Natural killer cell (primary cell): ENCODE measurements around the gene C21orf91. TPM values are rescaled to one million over a fixed set of nuclear protein-coding genes. Genes with fewer than 3 reads are reported as not detected.

Experiments
- ATAC-seq, 3 donors: fragments of 150-1000 bp in 2 of 3; fragments of 200-7000 bp in 1 of 3; cut with Tn5 transposase; 1 replicate in 1 of 3; 2 replicates in 2 of 3; pipeline ENCODE4 v1.10.0; 2021; ENCODE audit warnings: mild to moderate bottlenecking in 2 of 3, moderate library complexity in 2 of 3
- DNase-seq, 2 donors: peaks; one replicate each; pipeline versions ENCODE4 v3.0.0 to v3.0.0-alpha.2; 2013 to 2021; ENCODE audit warnings: mixed read lengths in 1 of 2
- H3K27ac ChIP-seq: one replicate; pipeline ENCODE4 v1.5.1; 2013; ENCODE audit warnings: mild to moderate bottlenecking, low read length
- H3K27me3 ChIP-seq: one replicate; pipeline ENCODE4 v1.6.1; 2013; ENCODE audit warnings: low read length; ENCODE audit not compliant: control insufficient read depth, insufficient read depth
- H3K36me3 ChIP-seq: one replicate; pipeline ENCODE4 v1.6.1; 2013; ENCODE audit warnings: low read length; ENCODE audit not compliant: control insufficient read depth, insufficient read depth
- H3K4me1 ChIP-seq: one replicate; pipeline ENCODE4 v1.6.1; 2013; ENCODE audit warnings: low read length; ENCODE audit not compliant: control insufficient read depth, insufficient read depth
- H3K4me3 ChIP-seq: one replicate; pipeline ENCODE4 v1.5.1; 2013; ENCODE audit warnings: low read length
- H3K9me3 ChIP-seq: one replicate; pipeline ENCODE4 v1.6.1; 2013; ENCODE audit warnings: low read length; ENCODE audit not compliant: control insufficient read depth, insufficient read depth
- H3K27ac Mint-ChIP-seq, 2 donors: one replicate each; pipeline ENCODE4 v1.8.0; 2022; ENCODE audit warnings: mild to moderate bottlenecking in 2 of 2, mixed read lengths in 2 of 2, moderate library complexity in 1 of 2
- H3K27me3 Mint-ChIP-seq, 2 donors: one replicate each; pipeline ENCODE4 v1.8.0; 2022; ENCODE audit warnings: low read depth in 2 of 2, mixed read lengths in 2 of 2
- H3K36me3 Mint-ChIP-seq: one replicate; pipeline ENCODE4 v1.8.0; 2022; ENCODE audit warnings: mixed read lengths
- H3K4me1 Mint-ChIP-seq, 2 donors: one replicate each; pipeline ENCODE4 v1.8.0; 2022; ENCODE audit warnings: mixed read lengths in 2 of 2
- H3K4me3 Mint-ChIP-seq: one replicate; pipeline ENCODE4 v1.8.0; 2022; ENCODE audit warnings: mild to moderate bottlenecking, moderate library complexity, mixed read lengths
- H3K9me3 Mint-ChIP-seq, 2 donors: one replicate each; pipeline ENCODE4 v1.8.0; 2022; ENCODE audit warnings: mixed read lengths in 2 of 2
- CTCF ChIP-seq: fragments of 200-600 bp; IDR thresholded peaks from one replicate; pipeline ENCODE4 v1.8.0; 2022; ENCODE audit warnings: antibody characterized with exemption
- WGBS: methylation state at CpG from one replicate; pipeline ENCODE4 v1.1.7; 2013; ENCODE audit warnings: missing lambda C conversion rate; ENCODE audit not compliant: insufficient coverage; 5-methylcytosine and 5-hydroxymethylcytosine counted together
- intact Hi-C: fragments of 100-400 bp; cut with micrococcal nuclease; formaldehyde crosslinking; loops from one replicate; pipeline ENCODE4 v1.14.2; 2022
- total RNA-seq, 4 donors: library from RNA; stranded (reverse); fragments of 120-200 nt in 1 of 4; gene quantifications; one replicate each; pipeline versions ENCODE4 v1.2.3 to v1.2.4, GENCODE V29; 2013 to 2022

The C21orf91 gene
- total RNA-seq, 3 donors from 2014 or later (not counting 1 experiment from before 2014, with no cell fraction given): 40.9 to 59.4 (median 46.4) TPM

- WGBS: 100% methylated on average over 2 of the region's 3 CpGs
- ATAC-seq: no peak
Observed at GRCh38 chr21:17769447-17769845, 49.7 kb downstream of the C21orf91 start.

GRCh38 chr21:17768840-17769446 is 50.2 kb downstream of the C21orf91 start:
- Mint-ChIP-seq H3K36me3 (peaks cover 16% of the 10 kb centered on the region), H3K4me1 (peaks cover 8 to 11% of the 10 kb centered on the region in 2 donors), H3K27me3 (peaks cover 0 to 4% of the 10 kb centered on the region in 2 donors), H3K27ac (no peak overlapping the region), H3K9me3 (peaks cover 4 to 5% of the 10 kb centered on the region in 2 donors), H3K4me3 (no peak overlapping the region)
- no peak for DNase-seq
- no peak overlapping the region for H3K27ac ChIP-seq
- no peak for TF ChIP-seq CTCF
- H3K9me3 ChIP-seq: no peaks in the 10 kb centered on the region
- H3K4me3 ChIP-seq: no peak overlapping the region
- H3K4me1 ChIP-seq: no peaks in the 10 kb centered on the region
- no peak for ATAC-seq
- no peaks in the 10 kb centered on the region for H3K27me3 ChIP-seq
- WGBS: 97% methylated on average over 3 of the region's 3 CpGs
- no peaks in the 10 kb centered on the region for H3K36me3 ChIP-seq
- intact Hi-C loops: no loop called here

More at GRCh38 chr21:17769447-17769845, 49.7 kb downstream of the C21orf91 start:
- no peak for TF ChIP-seq CTCF
- Mint-ChIP-seq H3K27me3 (peaks cover 0 to 4% of the 10 kb centered on the region in 2 donors), H3K36me3 (peaks cover 21% of the 10 kb centered on the region), H3K27ac (no peak overlapping the region), H3K4me1 (peaks cover 11 to 14% of the 10 kb centered on the region in 2 donors), H3K4me3 (no peak overlapping the region), H3K9me3 (peaks cover 6 to 7% of the 10 kb centered on the region in 2 donors)
- H3K27ac ChIP-seq: no peak overlapping the region
- no peak for DNase-seq
- H3K36me3 ChIP-seq: no peaks in the 10 kb centered on the region
- H3K9me3 ChIP-seq: no peaks in the 10 kb centered on the region
- H3K4me3 ChIP-seq: no peak overlapping the region
- intact Hi-C loops: no loop called here
- H3K27me3 ChIP-seq: no peaks in the 10 kb centered on the region
- H3K4me1 ChIP-seq: no peaks in the 10 kb centered on the region

- Mint-ChIP-seq H3K27me3 (peaks cover 0 to 4% of the 10 kb centered on the region in 2 donors), H3K4me1 (no peaks in the 10 kb centered on the region), H3K9me3 (no peaks in the 10 kb centered on the region), H3K36me3 (no peaks in the 10 kb centered on the region), H3K4me3 (no peak overlapping the region), H3K27ac (no peak overlapping the region)
- intact Hi-C loops: no loop called here
- no peaks in the 10 kb centered on the region for H3K36me3 ChIP-seq
- WGBS: 100% methylated on average over 5 of the region's 5 CpGs
- no peaks in the 10 kb centered on the region for H3K27me3 ChIP-seq
- no peak overlapping the region for H3K27ac ChIP-seq
- H3K4me3 ChIP-seq: no peak overlapping the region
- DNase-seq: no peak
- TF ChIP-seq CTCF: no peak
- no peaks in the 10 kb centered on the region for H3K4me1 ChIP-seq
- no peak for ATAC-seq
- H3K9me3 ChIP-seq: no peaks in the 10 kb centered on the region
Observed at GRCh38 chr21:17765207-17765606, 53.9 kb downstream of the C21orf91 start.
